NCI-H345 (cell line): Measurements from ENCODE around the gene SLC16A11.
"Not testable (repeated sequence)": the region's sequence is repeated elsewhere in the genome, so short reads cannot be mapped to it uniquely, and the experiment has no call there.

Source experiments
- DNase-seq: peaks from one replicate; lab custom pipeline; 2025; lab: John Stamatoyannopoulos, UW

Gene SLC16A11, protein sequence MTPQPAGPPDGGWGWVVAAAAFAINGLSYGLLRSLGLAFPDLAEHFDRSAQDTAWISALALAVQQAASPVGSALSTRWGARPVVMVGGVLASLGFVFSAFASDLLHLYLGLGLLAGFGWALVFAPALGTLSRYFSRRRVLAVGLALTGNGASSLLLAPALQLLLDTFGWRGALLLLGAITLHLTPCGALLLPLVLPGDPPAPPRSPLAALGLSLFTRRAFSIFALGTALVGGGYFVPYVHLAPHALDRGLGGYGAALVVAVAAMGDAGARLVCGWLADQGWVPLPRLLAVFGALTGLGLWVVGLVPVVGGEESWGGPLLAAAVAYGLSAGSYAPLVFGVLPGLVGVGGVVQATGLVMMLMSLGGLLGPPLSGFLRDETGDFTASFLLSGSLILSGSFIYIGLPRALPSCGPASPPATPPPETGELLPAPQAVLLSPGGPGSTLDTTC

DNA sequence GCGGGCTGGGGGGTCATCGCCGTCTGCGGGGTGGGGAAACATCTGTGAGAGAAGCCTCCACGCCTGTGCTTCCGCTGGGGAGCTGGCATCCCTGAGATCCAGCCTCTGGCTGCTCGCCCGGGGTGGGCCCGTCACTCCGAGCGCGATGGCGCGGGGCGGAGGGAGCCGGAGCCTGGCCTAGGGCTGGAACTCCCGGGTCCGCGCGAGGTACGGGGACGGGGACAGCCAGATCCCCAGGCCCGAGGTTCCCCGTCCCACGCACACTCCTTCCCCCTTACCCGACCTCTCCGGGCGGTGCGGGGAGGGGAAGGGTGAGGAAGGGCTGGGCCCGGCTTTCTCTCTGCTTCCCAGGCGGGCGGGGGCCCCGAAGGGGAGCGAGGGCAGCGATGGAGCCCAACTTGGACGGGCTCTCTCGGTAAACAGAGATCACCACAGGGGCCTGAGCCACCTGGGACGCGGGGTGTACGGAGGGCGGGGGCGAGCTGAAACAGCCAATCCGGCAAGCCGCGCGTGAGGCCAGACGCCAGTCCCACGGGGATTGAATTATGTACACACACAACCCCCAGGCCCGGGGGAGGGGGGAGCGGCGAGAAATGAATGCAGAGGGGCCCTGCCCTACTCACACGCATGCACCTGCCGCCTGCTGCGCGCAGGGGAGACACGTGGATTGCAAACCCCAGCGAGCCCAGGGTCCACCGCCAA, at the start of gene SLC16A11:
TSS of gene SLC16A11 (minus strand) at position 596 of the 702 bp plus-strand sequence. CDS start at position 17, 579 bp downstream.
- peak; percentile 93 for DNase-seq

DNA sequence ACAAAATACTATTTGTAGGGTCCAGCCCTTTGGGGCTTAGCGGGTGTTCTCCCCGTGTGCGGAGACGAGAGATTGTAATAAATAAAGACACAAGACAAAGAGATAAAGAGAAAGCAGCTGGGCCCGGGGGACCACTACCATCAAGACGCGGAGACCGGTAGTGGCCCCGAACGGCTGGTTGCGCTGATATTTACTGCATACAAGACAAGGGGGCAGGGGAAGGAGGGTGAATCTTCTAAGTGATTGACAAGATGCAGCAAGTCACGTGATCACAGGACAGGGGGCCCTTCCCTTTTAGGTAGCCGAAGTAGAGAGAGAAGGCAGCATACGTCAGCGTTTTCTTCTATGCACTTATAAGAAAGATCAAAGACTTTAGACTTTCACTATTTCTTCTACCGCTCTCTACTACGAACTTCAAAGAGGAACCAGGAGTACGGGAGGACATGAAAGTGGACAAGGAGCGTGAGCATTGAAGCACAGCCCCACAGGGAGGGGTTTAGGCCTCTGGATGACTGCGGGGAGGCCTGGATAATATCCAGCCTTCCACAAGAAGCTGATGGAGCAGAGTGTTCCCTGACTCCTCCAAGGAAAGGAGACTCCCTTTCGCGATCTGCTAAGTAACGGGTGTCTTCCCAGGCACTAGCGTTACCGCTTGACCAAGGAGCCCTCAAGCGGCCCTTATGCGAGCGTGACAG, 47.6 kb upstream of the SLC16A11 start:
- not testable (repeated sequence) for DNase-seq

DNA sequence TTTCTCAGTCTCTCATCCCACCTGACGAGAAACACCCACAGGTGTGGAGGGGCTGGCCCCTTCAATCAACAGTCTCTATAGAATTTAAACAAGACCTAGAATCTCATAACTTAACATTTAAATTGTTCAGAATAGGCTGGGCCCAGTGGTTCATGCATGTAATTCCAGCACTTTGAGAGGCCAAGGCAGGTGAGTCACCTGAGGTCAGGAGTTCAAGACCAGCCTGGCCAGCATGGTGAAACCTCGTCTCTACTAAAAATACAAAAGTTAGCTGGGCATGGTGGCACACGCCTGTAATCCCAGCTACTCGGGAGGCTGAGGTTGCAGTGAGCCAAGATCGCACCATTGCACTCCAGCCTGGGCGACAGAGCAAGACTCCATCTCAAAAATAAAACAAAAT, 45.7 kb upstream of the SLC16A11 start:
- not testable (repeated sequence) for DNase-seq

DNA sequence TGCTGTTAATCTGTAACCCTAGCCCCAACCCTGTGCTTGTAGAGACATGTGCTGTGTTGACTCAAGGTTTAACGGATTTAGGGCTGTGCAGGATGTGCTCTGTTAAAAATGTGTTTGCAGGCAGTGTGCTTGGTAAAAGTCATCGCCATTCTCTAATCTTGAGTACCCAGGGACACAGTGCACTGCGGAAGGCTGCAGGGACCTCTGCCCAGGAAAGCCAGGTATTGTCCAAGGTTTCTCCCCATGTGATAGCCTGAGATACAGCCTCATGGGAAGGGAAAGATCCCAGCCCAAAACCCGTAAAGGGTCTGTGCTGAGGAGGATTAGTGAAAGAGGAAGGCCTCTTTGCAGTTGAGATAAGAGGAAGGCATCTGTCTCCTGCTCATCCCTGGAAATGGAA, 44.5 kb upstream of the SLC16A11 start:
- DNase-seq: not testable (repeated sequence)

DNA sequence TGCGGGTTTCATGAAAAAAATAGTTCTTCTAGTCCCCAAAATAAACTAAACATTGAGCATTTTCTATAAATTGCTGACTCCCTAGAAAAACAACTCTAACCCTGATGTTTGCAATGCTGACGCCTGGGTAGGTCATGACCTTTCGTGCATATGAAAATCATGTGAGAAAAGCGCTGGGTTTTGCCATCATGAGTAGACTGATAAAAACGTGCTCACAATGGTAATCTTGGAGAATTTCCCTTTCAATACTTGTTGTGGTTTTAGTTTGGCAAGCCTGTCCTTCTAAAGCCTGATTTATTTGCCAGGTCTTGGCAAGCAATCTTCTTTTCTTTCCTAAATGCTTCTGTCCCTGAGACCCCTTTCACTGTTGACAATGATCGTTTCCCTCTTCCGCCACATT, 40.2 kb upstream of the SLC16A11 start:
- DNase-seq: no peak

DNA sequence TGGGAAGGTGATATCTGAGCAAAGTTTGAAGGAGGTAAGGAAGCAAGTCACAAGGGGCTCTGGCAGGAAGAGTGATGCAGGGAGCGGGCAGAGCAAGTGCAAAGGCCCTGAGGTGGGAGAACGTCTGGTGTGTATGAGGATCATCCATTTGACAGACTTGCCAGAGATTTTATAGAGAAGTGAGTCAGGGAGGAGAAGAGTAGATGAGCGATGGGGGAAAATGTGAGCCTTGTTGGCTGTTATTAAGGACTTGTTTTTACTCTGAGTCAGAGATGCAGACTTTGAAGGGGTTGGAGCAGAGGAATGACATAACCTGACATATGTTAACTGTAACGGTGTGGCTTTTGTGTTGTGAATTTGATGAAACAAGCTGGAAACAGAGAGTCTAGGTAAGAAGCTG, 39.7 kb upstream of the SLC16A11 start:
- no peak for DNase-seq

DNA sequence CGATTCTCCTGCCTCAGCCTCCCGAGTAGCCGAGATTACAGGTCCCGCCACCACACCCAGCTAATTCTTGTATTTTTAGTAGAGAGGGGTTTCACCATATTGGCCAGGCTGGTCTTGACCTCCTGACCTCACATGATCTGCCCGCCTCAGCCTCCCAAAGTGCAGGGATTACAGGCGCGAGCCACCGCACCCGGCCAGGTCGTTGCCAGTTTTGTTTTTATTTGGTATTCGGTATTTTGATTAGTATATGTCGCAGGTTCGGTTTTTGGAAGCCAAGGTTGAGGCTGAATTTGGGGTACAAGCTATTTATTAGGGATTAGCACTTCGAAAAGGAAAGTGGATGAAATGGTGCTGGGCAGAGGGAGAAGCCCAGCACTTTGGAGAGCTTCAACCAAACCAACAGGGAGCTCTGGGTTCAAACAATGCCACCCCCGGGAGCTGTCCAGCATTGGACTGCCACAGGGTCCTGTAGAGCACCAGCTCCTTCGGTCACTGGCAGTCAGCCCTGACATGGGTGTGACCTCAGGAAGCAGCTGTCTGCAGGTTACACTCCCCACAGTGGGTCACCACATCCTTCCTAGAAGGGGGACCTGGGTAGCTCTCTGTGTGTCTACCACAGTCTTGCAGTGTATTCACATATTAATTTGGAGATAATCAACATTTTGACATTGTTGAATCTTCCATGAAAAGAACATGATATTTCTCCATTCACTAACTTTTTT, 37.6 kb upstream of the SLC16A11 start:
- no peak for DNase-seq

DNA sequence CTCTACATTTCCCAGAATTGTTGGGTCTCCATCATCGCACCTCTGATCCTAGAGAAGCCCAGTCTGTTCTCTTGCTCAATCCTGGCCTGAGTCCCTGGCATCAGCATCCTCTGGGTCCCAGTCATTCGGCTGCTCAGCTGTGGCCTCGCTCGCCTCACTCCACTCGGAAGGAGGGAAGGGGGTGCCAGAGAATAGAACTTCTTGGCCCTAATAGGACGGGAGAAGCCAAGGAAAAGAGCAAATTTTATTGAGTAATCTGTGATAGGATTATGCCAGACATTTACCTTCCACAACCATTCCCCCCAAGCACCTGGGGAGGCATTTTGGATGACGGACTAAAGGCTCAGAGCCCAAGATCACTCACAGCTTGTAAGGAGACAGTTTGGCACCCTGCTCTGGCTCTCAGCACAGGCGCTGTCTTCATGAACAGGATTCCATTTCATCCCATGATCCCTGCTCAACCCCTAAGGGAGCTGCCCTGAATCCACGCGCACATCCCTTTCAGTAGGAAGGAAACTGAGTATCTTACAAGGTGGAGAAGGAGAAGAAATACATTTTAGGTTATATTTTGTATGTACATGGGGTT, 36.7 kb upstream of the SLC16A11 start:
- no peak for DNase-seq

DNA sequence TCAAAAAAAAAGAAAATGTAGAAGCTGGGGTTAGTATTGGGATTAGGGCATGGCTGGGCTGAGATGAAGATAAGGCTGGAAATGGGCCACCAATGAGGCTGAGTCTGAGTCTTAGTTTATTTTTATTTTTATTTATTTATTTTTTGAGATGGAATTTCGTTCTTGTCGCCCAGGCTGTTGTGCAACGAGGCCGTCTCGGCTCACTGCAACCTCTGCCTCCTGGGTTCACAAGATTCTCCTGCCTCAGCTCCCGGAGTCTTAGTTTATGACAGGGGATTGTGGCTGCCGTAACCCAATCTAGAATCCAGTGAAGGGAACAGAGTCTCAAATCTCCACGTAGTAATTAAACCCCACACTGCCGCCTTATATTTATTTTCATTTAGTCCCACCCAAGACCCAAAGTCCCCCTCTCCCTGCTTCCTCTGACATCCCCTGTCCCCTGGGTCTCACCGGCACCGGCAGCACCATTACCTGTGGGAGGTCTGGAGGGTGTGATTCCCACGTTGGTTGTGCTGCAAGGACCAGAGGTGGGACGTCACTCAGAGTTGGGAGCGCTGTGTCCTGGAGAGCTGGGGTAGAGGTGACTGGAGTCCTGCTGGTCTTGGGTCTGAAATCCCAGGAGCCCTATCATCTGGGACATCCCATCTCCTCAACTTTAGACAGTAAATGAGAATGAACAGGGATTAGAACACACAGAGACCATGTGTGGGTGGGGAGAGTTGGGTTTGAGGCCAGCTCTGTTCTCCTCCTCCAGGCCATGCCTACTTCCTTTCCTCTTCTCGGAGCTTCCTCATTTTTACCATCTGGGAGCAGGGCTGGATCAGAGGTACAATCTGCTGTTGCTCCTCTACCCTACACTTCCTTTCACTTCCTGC, 35.9 kb upstream of the SLC16A11 start, which contains the start of gene CLEC10A:
TSS of gene CLEC10A (minus strand) at position 671 of the 875 bp plus-strand sequence. CDS start 1,439 bp downstream, outside the sequence.
- no peak for DNase-seq

DNA sequence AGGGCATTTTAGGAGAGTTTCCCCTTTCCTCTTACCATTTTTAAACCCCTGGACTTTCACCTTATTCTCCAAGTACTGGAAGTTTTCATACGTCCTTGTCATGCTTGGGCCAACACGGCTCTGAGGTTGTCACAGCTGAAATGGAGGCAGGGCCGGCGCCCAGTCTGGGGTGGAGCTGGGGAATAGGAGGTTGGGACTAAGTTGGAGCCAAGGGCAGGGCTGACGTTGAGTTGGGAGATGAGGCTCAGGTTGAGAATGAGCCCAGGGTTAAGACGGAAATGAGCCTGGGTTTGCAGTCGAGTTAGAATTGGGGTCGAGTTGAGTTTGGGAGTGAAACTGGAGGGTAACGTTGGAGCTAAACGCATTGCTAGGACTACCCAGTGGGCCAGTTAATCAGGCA, 34.8 kb upstream of the SLC16A11 start:
- DNase-seq: no peak

DNA sequence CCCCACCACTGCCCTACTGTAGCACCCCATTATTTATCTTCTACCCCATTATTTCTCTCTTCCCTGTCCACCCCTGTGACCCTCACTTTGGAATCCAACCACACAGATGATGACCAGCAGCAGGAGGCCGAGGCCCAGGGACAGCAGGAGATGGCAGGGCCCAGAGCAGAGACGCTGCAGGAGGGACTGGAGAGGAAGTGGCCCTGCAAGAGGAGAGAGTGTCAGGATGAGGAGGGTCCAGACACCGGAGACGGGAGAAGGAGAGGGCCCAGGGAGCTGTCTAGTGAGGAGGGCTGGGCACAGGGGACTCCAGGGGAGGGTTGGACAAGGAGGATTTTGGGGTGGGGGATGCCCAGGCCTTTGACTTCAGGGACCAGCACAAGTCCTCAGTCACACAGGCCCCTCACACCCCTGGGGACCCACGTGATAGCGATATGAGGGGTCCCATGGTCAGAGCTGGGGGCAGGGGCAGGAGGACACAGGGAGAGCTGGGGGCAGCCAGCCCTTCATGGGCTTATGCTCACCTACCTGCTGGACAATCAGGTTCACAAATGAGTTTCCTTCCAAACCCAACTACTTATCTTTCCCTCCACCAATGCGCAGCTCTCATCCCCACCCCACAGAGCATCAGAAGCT, 34.1 kb upstream of the SLC16A11 start:
- no peak for DNase-seq

DNA sequence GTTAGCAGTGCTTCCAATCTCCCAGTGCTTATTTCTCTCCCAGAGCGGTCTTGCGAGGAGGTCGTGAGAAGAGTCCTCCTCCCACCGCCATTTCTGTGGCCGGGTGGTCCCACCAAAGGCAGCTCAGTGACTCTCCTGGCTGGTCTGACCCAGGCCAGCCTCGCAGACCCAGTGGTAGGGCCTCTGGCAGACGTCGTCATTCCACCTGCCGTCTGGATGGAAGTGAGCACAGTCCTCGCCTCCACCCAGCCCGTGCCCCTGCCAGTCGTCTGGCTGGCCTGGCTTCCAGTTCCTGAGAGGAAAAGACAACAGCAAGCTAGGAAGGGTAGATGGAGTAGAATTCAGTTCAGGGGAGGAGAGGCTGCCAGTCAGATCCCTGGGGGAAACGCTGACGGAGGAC, 31.0 kb upstream of the SLC16A11 start:
- DNase-seq: no peak

DNA sequence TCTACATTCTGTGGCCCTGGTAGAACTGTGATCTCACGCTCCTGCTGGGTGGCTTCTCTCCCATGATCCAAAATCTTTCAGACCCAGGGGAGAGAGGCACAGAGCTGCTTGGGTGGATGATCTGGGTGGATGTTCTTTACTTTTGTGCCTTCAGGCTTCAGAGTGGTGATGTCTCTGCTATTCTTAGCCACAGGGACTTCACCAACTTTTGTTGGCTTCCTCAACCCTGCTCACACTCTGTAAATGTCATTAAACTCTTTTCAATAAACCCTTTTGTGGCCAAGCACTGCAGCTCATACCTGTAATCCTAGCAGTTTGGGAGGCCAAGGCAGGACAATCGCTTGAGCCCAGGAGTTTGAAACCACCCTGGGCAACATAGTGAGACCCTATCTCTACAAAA, 28.5 kb upstream of the SLC16A11 start:
- no peak for DNase-seq

DNA sequence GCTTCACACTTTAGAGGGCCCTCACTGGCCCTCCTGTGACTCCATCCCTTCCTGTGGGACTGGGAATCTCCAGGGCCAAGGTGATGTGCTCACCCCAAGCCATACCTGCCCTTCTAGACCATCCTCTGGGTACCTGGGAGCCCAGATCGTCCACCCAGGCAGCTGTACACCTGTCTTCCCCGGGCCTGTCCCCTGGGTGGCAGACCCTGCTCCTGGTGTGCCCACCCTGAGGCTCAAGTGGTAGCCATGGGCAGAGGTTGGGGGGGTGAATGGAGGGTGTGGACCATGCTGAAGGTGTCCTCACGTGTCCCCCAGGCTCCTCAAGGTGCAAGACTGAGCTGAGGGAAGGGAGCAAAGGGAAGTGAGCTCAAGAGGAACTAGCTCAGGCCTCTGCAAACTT, 26.8 kb upstream of the SLC16A11 start:
- no peak for DNase-seq

DNA sequence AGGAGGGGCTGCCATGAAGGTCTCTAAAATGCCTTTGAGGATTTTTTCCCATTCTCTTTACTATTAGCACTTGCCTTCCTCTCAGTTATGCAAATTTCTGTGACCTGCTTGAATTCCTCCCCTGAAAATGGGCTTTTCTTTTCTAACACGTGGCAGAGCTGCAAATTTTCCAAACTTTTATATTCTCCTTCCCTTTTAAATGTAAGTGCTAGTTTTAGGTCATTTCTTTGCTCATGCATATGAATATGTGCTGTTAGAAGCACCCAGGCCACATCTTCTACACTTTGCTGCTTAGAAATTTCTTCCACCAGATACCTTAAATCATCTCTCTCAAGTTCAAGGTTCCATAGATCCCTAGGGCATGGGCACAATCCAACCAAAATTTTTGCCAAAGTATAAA, 24.4 kb upstream of the SLC16A11 start:
- no peak for DNase-seq

DNA sequence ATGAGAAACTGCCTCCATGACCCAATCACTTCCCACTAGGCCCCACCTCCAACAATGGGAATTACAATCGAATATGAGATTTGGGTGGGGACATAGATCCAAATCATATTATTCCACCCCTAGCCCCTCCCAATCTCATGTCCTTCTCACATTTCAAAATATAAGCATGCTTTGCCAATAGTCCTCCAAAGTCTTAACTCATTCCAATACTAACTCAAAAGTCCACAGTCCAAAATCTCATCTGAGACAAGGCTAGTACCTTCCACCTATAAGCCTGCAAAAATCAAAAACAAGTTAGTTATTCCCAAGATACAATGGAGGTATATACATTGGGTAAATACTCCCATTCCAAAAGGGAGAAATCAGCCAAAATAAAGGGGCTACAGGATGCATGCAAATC, 23.3 kb upstream of the SLC16A11 start:
- no peak for DNase-seq

DNA sequence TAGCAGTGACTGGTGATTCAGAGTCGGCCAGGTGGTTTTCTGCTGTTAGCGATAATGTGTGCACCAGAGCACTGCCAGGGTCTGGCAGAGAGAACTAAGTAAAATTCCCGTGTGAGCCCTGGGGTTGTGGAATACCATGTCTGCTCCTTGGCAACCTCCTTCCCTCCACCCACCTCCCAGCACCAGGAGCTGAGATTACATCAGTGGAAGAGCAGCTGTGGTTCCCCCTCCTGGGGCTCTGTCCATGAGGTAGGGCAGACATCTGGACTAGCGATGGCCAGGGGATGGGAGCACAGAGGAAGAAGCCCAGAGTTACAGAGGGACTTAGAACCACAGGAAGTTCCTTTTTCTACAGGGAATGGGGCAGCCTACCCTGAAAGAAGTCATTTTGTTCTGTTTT, 20.4 kb upstream of the SLC16A11 start:
- no peak for DNase-seq

DNA sequence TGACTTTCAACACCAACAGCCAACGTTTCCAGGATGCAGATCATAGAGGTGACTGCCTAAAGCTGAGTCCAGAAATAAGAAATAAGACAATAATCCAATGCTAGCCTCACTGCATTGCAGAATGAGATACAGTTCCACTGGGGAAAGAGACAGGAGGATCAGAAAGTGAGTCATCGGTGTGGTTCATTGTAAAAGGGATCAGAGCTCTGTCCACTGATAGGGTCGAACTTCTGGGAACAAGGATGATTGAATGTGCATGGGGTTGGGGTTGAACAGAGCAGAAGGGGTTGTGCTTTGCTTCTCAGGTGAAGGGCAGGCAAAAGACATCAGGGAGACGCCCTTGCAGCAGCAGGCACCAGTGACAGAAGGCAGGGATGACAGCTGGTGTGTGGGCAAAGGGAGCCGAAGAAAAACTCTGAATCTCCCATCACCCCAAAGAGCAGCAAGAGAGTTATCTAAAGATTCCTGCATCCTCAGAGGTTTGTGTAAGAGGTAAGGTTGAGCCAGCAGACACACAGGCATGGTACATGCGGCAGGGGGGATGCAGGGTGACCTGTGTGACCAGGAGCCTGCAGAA, 19.7 kb upstream of the SLC16A11 start:
- DNase-seq: no peak

DNA sequence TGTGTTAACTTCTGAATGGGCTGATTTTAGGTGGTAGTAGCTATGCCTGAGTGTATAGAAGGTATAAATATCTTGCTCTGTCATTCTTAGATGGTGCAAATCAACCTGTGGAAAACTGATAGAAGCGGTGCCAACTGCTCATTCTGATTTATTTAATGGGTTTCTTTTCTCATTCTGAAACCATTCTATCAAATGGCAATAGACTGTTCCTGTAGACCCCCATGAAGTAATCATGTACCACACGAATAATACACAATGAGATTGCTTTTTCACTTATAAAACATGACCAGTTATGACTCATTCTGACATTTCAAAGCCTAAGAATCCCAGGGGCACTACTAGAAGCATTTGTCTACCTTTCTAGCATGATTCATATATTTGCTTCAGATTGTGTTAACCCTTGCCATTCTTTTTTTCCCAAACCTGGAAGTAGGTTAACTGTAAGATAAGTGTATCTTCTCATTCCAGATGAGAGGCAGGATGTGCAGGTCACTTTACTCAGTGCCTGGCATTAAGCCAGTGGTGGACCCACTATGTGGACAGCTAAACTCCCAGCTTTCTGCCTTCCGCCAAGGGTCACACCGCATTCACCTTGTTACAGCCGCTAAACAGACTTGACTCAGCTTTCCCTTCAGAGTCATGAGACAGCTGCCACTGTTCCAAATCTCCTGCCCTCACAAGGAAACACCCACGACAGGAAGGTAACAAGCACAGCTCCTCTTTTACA, 16.4 kb upstream of the SLC16A11 start:
- DNase-seq: no peak
